Measurements from ENCODE around the gene SLC35D1. TPM values are rescaled to one million over a fixed set of nuclear protein-coding genes. Genes with fewer than 3 reads are reported as not detected.

SLC35D1 gene
- total and polyA plus RNA-seq, 2 of the 8 experiments (the other 6 are each of a cell fraction or from before 2014, with no cell fraction given), result 1.2 to 2.7 TPM

GRCh38 chr1:67077593-67077992 is 23.6 kb upstream of the SLC35D1 start:
- no peaks in the 10 kb centered on the region for H3K9me3 ChIP-seq (ENCODE audit: insufficient read depth in 2 of 2, low read depth in 1 of 2, low read length in 1 of 2)
- no peak overlapping the region for H3K4me3 ChIP-seq (ENCODE audit: extremely low read depth in 1 of 4, insufficient read depth in 2 of 4, low read depth in 3 of 4, low read length in 4 of 4)
- no peak overlapping the region for H2BK15ac ChIP-seq (ENCODE audit: low read length)
- no peak overlapping the region for H3K23ac ChIP-seq (ENCODE audit: insufficient read length)
- no peak for TF ChIP-seq BRCA1 (IDR thresholded peaks at IDR 0.05; ENCODE audit: low read depth, low read length)
- TF ChIP-seq TAF1 (IDR thresholded peaks at IDR 0.05; ENCODE audit: low read depth, low read length), result no peak
- no peak for TF ChIP-seq BACH1 (IDR thresholded peaks at IDR 0.05; ENCODE audit: low read length)
- TF ChIP-seq BCL11A (IDR thresholded peaks at IDR 0.05; ENCODE audit: low read depth in 2 of 2, low read length in 2 of 2), result no peak
- no peak for TF ChIP-seq TAF7 (optimal IDR thresholded peaks at IDR 0.05; ENCODE audit: borderline replicate concordance, low read depth, low read length)
- TF ChIP-seq SP1 (IDR thresholded peaks at IDR 0.05; ENCODE audit: low read depth, low read length), result no peak
- no peak for TF ChIP-seq E2F6 (IDR thresholded peaks at IDR 0.05)
- no peak for TF ChIP-seq TEAD4 (IDR thresholded peaks at IDR 0.05; ENCODE audit: low read depth, low read length)
- TF ChIP-seq JUND (IDR thresholded peaks at IDR 0.05; ENCODE audit: low read length), result no peak
- no peak for TF ChIP-seq ASH2L (IDR thresholded peaks at IDR 0.05; ENCODE audit: low read length)
- no peak for TF ChIP-seq HDAC6 (IDR thresholded peaks at IDR 0.05; ENCODE audit: low read depth, low read length)
- no peak for TF ChIP-seq SIN3A (conservative IDR thresholded peaks at IDR 0.05 in 1 of 2, IDR thresholded peaks at IDR 0.05 in 1 of 2; ENCODE audit: low read depth in 1 of 2, low read length in 2 of 2)
- TF ChIP-seq TCF12 (IDR thresholded peaks at IDR 0.05; ENCODE audit: low read depth, low read length), result no peak
- TF ChIP-seq CREB1 (IDR thresholded peaks at IDR 0.05), result no peak
- TF ChIP-seq KDM5A (IDR thresholded peaks at IDR 0.05; ENCODE audit: low read length), result no peak
- no peak for TF ChIP-seq YY1 (IDR thresholded peaks at IDR 0.05; ENCODE audit: low read depth, low read length)
- POLR2A ChIA-PET (ENCODE audit: partially characterized antibody), result no interaction called here
- no peaks in the 10 kb centered on the region for H3K79me1 ChIP-seq (ENCODE audit: low read depth, low read length)
- no peak overlapping the region for H3K14ac ChIP-seq (ENCODE audit: insufficient read length)
- no peaks in the 10 kb centered on the region for H4K20me1 ChIP-seq (replicated peaks in 1 of 2; ENCODE audit: control insufficient read depth in 1 of 2, insufficient read depth in 2 of 2, low read length in 2 of 2)
- H3K9ac ChIP-seq (replicated peaks in 1 of 4; ENCODE audit: extremely low read depth in 1 of 4, low read depth in 3 of 4, low read length in 3 of 4), result no peak overlapping the region
- no peaks in the 10 kb centered on the region for H3K36me3 ChIP-seq (ENCODE audit: control insufficient read depth in 2 of 4, insufficient read depth in 4 of 4, low read length in 3 of 4)
- no peak overlapping the region for H3K4me2 ChIP-seq (ENCODE audit: insufficient read depth in 1 of 2, low read depth in 2 of 2, low read length in 2 of 2)
- H2AFZ ChIP-seq (ENCODE audit: low read length), result no peak overlapping the region
- no peak overlapping the region for H3K18ac ChIP-seq (ENCODE audit: extremely low read depth, low read length)
- no peak overlapping the region for H2BK12ac ChIP-seq (ENCODE audit: low read depth, low read length)
- H4K5ac ChIP-seq (ENCODE audit: insufficient read length, low read depth, low read length), result no peak overlapping the region
- no peak overlapping the region for H4K8ac ChIP-seq (ENCODE audit: extremely low read depth, insufficient read depth, low read length)
- no peak overlapping the region for H3K27ac ChIP-seq (ENCODE audit: low read depth, low read length)
- CTCF ChIA-PET (ENCODE audit: partially characterized antibody), result interaction anchor here (0.8 kb wide), 1 partner anchor 71 kb away, joined by 4 read pairs; no protein-coding TSS in a partner anchor
- no peaks in the 10 kb centered on the region for H3K23me2 ChIP-seq (ENCODE audit: low read depth, low read length)
- H3K56ac ChIP-seq (replicated peaks; ENCODE audit: insufficient read length, low read depth, low read length), result no peak overlapping the region
- WGBS, 2 experiments (ENCODE audit: extremely low coverage in 1 of 2, insufficient coverage in 1 of 2, insufficient read length in 1 of 2, insufficient replicate concordance in 2 of 2, low coverage in 1 of 2, low lambda C conversion rate in 2 of 2, missing lambda C conversion rate in 1 of 2), result 100% methylated on average over 1 of the region's 1 CpG; no CpG with 5 or more reads in 1 of the 2 experiments
- H2AK5ac ChIP-seq (ENCODE audit: low read depth, low read length), result no peak overlapping the region
- no peaks in the 10 kb centered on the region for H3K27me3 ChIP-seq (replicated peaks in 1 of 4; ENCODE audit: control insufficient read depth in 3 of 4, extremely low read depth in 1 of 4, insufficient read depth in 3 of 4, low read length in 3 of 4)
- FAIRE-seq, result no peak
- no peak overlapping the region for H3K4ac ChIP-seq (replicated peaks; ENCODE audit: insufficient read length, low read depth, low read length)
- no peak overlapping the region for H2BK5ac ChIP-seq (ENCODE audit: low read depth, low read length)
- no peak overlapping the region for H2BK20ac ChIP-seq (ENCODE audit: low read length)
- H3K4me1 ChIP-seq (replicated peaks in 1 of 4; ENCODE audit: control insufficient read depth in 3 of 4, insufficient read depth in 4 of 4, low read length in 3 of 4), result no peaks in the 10 kb centered on the region
- no peak overlapping the region for H2BK120ac ChIP-seq (replicated peaks; ENCODE audit: low read depth, low read length)
- no peaks in the 10 kb centered on the region for H3K79me2 ChIP-seq (ENCODE audit: control insufficient read depth in 1 of 2, insufficient read depth in 2 of 2, low read length in 2 of 2)
- no peak for DNase-seq (ENCODE audit: low read depth in 1 of 2, low spot score in 2 of 2)
- H4K91ac ChIP-seq (replicated peaks; ENCODE audit: insufficient read length, low read length), result no peak overlapping the region
